ENCODE measurements around the gene NSMCE1. TPM values are rescaled to one million over a fixed set of nuclear protein-coding genes. Genes with fewer than 3 reads are reported as not detected.

The NSMCE1 gene
- total RNA-seq, 4 donors from 2014 or later, result 22.4 to 92.4 (median 29.5) TPM

GRCh38 chr16:27234603-27235002 lies 34.0 kb downstream of the NSMCE1 start:
- intact Hi-C loops (cut with DNase I), result loop anchor here (5.0 kb wide), 1 partner anchor 133 kb away; no protein-coding TSS in a partner anchor
- 4 to 11% methylated on average over 4 of the region's 4 CpGs for WGBS, 2 donors

GRCh38 chr16:27234171-27234570 lies 34.4 kb downstream of the NSMCE1 start:
- Histone ChIP-seq H3K27ac (peak overlapping the region in 3 of 4 donors; percentile 74 to 85 (median 78)), H3K9me3 (no peaks in the 10 kb centered on the region), H3K4me1 (peaks cover 19 to 97% (median 48%) of the 10 kb centered on the region in 3 donors), H3K27me3 (no peaks in the 10 kb centered on the region), H3K36me3 (peaks cover 0 to 50% (median 8%) of the 10 kb centered on the region in 3 donors), H3K4me3 (no peak overlapping the region)
- WGBS, 2 donors, result 84 to 88% methylated on average over 8 of the region's 8 CpGs
- no peak for DNase-seq
- intact Hi-C loops (cut with DNase I), result no loop called here
- TF ChIP-seq CTCF (IDR thresholded peaks at IDR 0.05) (no peak), POLR2A (IDR thresholded peaks at IDR 0.05) (no peak)

More at GRCh38 chr16:27234603-27235002, 34.0 kb downstream of the NSMCE1 start:
- DNase-seq, result no peak
- Histone ChIP-seq H3K27ac (peak overlapping the region; percentile 66 to 85 (median 76)), H3K27me3 (no peaks in the 10 kb centered on the region), H3K9me3 (no peaks in the 10 kb centered on the region), H3K36me3 (peaks cover 0 to 50% (median 8%) of the 10 kb centered on the region in 3 donors), H3K4me1 (peaks cover 19 to 93% (median 48%) of the 10 kb centered on the region in 3 donors), H3K4me3 (no peak overlapping the region)
- TF ChIP-seq CTCF (IDR thresholded peaks at IDR 0.05), result no peak
- TF ChIP-seq POLR2A (IDR thresholded peaks at IDR 0.05), result no peak

GRCh38 chr16:27233731-27234130 lies 34.8 kb downstream of the NSMCE1 start:
- Histone ChIP-seq H3K9me3 (no peaks in the 10 kb centered on the region), H3K27ac (peak overlapping the region in 3 of 4 donors; percentile 74 to 85 (median 78)), H3K36me3 (peaks cover 0 to 50% (median 8%) of the 10 kb centered on the region in 3 donors), H3K27me3 (no peaks in the 10 kb centered on the region), H3K4me1 (peaks cover 19 to 100% (median 48%) of the 10 kb centered on the region in 3 donors), H3K4me3 (no peak overlapping the region)
- TF ChIP-seq POLR2A (IDR thresholded peaks at IDR 0.05), result no peak
- TF ChIP-seq CTCF (IDR thresholded peaks at IDR 0.05), result no peak
- DNase-seq, result no peak
- WGBS, 2 donors, result 92% methylated on average over 5 of the region's 6 CpGs; no CpG with 5 or more reads in 1 of the 2 donors
- intact Hi-C loops (cut with DNase I), result no loop called here

- Histone ChIP-seq H3K9me3 (no peaks in the 10 kb centered on the region), H3K4me1 (peaks cover 18 to 93% (median 42%) of the 10 kb centered on the region in 3 donors), H3K4me3 (no peak overlapping the region), H3K27me3 (no peaks in the 10 kb centered on the region), H3K36me3 (peaks cover 0 to 52% (median 8%) of the 10 kb centered on the region in 3 donors), H3K27ac (peak overlapping the region in 3 of 4 donors; percentile 32 to 70 (median 35))
- WGBS, 2 donors, result 81 to 82% methylated on average over 13 of the region's 13 CpGs
- intact Hi-C loops (cut with DNase I), result no loop called here
- DNase-seq, result no peak
- no peak for TF ChIP-seq POLR2A (IDR thresholded peaks at IDR 0.05)
- TF ChIP-seq CTCF (IDR thresholded peaks at IDR 0.05), result no peak
Observed at GRCh38 chr16:27232901-27233625, 35.5 kb downstream of the NSMCE1 start.

All from esophagus squamous epithelium (tissue), 5 donors.